Hematopoietic multipotent progenitor cell treated with erythropoietin and hydrocortisone succinate and interleukin-3 and kit ligand, for 17 days (in vitro differentiated cells): ENCODE results near the gene ALDH6A1.
A peak's percentile ranks its signal among the peaks of the same experiment; 100 is the strongest.

Experiments used
- DNase-seq: peaks from one replicate; pipeline ENCODE4 v3.0.0-alpha.2; 2015; ENCODE audit warnings: low spot score

The ALDH6A1 gene

DNA sequence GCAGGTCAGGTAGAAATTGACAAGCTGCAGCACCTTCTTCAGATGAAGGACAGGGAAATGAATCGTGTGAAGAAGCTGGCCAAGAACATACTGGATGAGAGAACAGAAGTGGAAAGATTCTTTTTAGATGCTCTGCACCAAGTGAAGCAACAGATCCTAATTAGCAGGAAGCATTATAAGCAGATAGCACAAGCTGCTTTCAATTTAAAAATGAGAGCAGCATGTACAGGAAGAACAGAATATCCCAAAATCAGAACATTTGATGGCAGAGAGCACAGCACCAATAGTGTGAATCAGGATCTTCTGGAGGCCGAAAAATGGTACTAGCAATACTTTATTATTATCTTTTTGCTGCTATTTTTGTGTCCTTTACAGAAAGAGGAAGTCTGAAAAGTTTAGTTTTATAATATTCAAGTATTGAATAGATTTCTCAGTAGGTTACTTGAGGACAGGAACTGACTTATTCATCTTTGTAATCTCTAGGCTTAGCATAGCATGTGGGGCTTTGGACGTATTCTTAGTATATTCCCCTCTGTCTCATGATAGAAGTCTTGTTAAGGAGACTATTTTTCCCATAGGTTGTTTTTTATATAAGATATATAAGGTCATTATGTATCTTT lies 34.3 kb downstream of the ALDH6A1 start:
- DNase-seq = no peak

DNA sequence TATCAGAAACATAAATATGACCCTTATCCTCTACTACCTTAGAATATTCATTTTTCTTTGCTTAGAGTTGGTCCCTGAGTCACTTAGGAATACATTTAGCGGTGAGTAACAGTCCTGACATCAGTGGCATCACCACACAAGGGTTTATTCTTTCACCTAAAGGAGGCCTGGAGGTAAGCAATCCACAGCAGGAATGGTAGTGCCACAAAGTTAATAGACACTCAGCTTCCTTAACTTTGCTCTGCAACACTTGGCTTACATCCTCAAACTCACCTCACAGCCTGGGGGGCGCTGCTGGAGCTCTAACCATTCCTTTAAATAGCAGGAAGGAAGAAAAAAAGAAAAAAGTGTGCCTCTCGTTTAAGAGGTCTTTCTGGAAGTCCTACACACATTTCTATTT lies 36.0 kb downstream of the ALDH6A1 start:
- DNase-seq = no peak

DNA sequence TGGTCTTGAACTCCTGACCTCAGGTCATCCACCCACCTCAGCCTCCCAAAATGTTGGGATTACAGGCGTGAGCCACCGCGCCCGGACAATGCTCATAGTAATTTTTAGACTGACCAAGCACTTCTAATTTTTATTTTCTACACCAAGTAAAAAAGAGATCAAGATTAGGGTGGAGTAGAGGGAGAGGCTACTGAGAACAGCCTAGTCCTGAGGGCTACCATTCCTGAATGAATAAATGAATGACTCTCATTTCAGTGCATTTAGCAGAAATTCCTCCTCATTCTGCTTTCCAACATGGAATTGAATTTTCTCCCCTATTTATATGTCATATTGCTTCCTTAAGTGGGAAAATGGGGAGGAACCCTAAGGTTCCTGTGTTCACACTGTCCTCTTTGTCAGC lies 38.7 kb downstream of the ALDH6A1 start:
- DNase-seq = no peak

DNA sequence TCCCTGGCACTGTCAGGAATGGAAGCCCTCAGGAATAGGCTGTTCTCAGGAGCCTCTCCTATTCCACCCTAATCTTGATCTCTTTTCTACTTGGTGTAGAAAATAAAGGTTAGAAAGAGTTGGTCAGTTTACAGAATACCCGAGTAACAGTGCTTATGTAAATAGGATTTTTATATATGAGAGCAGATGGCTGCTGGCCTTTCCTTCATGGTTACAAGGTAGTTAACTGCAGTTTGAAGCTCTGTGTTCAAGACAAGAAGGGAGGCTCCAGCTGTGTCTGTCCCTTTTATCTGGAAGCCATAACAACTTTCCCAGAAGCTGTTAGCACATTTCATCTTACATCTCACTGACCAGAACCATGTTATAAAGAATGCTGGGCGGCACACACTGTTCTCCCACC lies 42.0 kb downstream of the ALDH6A1 start:
- DNase-seq = no peak

DNA sequence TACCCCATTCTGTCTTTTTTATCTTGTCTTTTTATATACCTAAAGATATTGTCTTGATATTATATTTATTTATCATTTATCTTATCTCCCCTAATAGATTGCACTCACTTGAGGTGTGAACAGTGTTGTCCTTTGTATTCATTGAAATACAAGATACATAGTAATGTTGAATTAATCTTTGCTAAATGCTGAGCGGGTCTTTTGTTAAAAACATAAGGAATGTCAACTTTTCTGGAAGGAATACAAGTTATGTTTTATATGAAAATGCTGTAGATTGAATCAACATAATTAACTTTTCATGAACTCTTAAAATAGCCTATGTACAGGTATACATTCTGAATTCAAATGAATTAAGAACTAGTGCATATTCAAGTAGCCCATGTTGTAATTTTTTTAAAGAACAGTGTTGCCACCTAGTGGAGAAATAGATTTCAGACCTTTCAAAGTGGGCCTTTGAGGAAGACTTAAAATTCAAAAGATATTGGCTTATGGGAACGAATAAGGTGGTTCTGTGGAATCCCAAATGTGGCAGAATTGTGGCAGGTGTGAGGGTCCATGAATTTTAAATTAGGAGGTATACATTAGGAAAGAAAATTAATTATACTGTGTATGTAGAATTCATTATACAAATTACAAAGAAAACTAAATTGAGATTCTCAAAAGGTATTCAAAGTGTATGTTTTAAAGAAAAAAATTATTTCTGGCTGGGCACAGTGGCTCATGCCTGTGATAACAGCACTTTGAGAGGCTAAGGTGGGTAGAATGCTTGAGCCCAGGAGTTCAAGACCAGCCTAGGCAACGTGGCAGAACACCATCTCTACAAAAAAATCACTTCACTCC lies 46.0 kb downstream of the ALDH6A1 start:
- DNase-seq = peak; percentile 88

DNA sequence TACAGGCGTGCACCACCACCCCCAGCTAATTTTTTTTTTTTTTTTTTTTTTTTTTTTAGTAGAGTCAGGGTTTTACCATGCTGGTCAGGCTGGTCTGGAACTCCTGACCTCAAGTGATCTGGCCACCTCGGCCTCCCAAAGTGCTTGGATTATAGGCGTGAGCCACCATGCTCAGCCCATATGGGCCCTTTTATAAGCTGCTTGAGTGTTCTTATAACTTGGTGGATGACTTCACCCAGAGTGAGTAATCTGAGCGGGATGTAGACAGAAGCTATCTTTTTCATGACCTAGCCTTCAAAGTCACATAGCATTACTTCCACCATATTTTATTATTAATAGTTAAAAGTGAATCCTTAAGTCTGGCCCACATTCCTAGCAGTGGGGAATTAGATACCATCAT lies 48.7 kb downstream of the ALDH6A1 start:
- no peak for DNase-seq

DNA sequence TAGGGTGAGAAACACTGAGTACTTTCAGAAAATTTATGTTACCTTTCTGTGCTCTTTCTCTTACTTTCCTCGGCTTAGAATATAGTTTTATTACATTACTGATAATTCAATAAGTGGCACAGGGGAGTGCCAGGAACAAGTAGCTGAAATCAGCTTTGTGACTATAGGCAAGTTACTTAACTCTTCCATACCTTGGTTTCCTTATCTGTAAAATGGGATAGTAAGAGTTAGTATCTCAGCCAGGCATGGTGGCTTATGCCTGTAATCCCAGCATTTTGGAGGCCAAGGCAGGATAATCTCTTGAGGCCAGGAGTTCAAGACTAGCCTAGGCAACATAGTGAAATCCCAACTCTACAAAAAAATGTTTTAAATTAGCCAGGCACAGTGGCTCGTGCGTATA lies 49.7 kb downstream of the ALDH6A1 start:
- DNase-seq = no peak

DNA sequence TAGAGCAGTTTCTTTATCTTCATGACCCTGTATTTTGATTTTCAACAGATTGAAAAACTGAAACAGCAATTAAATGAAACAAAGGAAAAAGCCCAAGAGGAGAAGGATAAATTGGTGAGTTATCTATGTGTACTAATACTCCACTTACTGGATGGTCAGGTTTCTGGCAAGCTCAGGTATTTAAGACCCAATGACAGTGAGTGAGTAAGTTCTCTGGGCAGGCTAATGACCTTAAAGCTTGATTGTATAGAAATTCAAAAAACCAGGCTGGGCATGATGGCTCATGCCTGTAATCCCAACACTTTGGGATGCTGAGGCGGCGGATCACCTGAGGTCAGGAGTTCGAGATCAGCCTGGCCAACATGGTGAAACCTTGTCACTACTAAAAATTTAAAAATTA lies 55.1 kb downstream of the ALDH6A1 start:
- no peak for DNase-seq

DNA sequence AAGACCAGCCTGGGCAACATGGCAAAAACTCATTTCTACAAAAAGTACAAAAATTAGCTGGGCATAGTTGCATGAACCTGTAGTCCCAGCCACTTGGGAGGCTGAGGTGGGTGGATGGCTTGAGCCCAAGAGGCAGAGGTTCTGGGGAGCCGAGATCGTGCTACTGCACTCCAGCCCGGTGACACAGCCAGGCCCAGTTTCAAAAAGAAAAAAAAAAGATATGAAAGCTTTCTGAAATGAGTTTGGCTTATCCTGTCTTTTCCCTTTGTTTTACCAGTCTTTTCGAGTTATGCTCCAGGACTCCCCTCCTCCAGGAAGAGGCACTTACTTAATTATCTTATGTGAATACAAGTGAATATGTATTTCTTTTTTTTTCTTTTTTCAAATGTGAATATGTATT lies 61.9 kb downstream of the ALDH6A1 start:
- DNase-seq = peak; percentile 57

DNA sequence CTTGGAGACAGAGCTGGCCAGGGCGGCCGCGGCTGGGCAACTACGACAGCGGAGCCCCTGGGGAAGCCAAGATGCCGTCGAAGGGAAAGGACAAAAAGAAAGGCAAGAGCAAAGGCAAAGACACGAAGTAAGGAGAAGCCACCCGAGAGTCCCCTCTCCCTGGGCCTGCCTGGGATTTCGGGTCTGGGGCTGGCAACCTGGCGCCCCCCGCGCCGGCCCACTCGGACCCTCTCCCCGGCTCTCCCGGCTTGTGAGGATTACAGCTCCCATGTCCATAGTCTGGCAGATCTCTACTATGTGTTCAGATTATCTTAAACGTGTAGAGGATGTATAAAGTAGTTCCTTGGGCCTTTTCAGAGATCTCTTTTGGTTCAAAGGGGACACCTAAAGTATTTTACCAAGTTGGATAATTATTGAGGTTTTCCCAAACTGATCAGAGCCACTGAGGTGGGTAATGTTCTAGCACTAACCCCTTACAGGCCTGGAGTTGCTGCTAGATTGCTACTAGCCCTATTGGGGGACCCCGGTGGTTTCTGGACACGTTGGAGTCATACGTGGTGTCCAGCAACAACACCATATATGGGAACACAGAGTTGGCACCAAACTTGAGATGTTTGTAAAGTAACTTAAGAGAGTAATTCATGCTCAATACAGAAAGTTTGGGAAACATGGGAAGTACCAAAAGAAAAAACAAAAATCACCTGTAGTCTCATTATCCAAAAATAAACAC lies 64.7 kb downstream of the ALDH6A1 start:
- peak; percentile 77 for DNase-seq

DNA sequence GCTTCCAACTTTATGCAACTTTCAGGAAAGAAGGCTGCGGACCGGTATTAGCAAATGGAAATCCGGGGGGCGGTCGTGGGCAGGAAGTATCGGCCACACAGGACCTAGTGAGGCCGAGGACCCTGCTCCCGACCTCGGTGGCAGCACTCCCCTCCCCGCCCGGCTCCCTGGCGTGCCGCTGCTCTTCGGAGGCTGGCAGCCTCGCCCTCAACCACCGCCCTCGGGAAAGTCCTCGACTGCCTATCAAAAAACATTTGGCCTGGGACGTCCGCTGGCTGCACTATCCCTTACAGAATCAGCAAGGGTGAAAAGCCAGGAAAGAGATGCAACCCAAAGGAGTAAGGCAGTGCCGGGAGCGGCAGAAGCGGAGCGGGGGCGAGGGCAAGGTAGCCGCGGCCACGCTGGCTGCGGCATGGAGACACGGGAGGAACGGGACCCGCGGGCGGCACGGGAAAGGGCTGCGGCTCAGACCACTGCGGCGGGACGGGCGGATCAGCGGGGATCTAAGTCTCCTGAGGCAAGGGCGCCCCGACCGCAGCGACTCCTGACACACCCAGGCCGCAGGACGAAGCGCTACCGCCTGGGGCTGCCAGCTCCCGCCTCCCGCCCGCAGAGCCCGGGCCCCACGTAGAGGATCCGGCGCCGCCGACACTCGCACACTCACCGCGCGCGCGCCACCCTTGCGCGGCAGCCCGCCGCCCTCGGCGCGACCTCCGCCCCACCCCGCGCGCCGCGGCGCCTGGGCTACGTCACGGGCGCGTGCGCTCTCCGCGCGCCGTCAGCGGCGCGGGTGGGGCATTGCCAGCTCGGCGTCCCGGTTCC lies 65.5 kb downstream of the ALDH6A1 start, which contains the start of the genes BBOF1 and ENTPD5:
Gene BBOF1 (plus strand): TSS at position 764 of the 822 bp plus-strand sequence. CDS start 130 bp downstream, outside the sequence.
Gene ENTPD5 (minus strand): TSS at position 703 of the 822 bp plus-strand sequence. CDS start 31,186 bp downstream, outside the sequence.
- peak; percentile 92 for DNase-seq

DNA sequence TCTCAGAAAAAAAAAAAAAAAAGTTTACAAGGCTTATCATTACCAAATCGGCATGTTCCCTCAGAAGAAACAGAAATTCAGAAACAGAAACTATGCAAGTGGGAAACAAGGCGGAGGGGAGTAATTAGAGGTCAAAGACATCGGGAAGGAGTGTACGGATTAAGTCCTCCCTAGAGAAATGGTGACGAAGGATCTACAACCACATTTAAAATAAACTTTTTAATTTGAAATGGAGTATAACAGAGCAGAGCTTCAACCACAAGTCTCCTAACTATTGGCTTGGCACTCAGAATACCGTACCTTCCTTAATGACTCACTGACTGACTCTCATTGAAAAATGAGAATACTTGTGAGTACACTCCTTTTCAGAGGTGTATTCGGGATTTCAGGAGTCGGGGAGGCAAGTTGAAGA lies 66.1 kb downstream of the ALDH6A1 start:
- DNase-seq = peak; percentile 71

DNA sequence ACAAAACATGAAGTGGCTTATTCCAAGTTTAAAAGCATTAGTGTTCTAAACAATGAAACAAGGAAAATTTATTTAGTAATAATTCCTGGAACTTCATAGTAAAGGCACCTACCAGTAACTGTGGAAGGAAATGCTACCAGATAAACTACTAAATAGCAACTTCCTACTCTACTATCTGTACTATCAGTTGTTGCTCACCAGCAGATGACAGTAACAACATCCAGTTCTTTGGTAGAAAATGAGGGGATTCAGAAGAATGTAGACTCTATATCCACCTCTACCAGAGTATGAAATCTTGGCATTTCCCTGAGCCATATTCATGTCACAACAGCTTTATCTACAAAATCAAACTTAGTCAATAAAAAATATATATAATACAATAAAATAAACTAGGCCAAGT lies 68.3 kb downstream of the ALDH6A1 start:
- DNase-seq = peak; percentile 42

DNA sequence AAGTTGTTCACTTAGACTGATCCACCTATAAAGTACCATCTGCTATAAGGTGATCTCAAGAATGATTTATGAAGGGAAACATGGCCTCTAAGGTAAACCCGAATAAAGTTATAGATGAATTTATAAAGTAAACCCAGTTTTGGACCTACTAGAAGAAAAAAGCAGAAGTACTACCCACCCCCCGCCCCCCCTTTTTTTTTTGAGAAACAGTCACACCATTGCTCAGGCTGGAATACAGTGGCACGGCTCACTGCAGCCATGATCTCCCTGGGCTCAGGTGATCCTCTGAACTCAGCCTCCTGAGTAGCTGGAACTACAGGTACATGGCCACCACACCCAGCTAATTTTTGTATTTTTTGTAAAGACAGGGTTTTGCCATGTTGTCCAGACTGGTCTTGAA lies 69.1 kb downstream of the ALDH6A1 start:
- no peak for DNase-seq

DNA sequence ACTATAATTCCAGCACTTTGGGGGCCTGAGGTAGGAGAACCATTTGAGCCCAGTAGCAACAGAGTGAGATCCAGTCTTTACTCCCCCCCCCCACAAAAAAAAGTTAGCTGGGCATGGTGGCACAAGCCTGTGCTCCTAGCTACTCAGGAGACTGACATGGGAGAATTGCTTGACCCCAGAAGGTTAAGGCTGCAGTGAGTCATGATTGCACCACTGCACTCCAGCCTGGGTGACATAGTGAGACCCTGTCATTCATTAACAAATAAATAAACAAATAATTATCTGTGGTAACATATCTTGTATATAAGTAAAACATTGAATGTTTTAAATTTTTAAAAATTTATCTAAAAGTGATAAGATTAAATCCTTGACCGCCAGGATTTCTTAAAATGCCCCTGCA lies 70.0 kb downstream of the ALDH6A1 start:
- no peak for DNase-seq

DNA sequence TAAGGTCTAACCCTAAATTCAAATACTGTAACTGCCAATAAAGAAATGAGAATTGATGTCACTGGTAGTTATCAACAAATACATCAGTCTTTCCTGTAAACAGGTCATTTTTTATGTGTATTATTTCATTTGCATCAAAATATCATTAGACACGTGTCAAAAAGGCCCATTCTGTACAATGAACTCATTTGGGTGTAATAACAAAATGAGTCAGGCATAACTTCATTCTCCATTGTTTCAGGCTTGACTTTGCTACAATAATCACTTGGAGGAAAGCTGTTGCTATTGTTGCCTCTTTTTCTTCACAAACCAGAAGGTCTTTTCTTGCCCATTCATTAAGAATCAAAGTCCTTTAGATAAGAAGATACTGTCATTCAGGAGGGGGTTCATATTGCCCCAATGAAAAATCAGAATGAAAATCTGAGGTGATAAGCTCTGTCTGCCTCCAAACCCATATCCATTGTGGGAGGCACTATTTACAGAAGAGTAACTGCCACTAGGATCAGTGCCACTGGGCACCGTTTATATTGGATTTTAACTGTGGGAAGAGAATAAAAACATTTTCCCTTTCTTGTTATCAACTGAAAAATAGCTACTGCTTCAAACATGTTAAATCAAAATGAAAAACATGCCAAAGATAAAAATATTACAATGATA lies 75.3 kb downstream of the ALDH6A1 start:
- DNase-seq = no peak
